NCI-H1694 (cell line): ENCODE measurements around the gene RIMKLB.
A peak's percentile ranks its signal among the peaks of the same experiment; 100 is the strongest.

Experiments
- DNase-seq: peaks from one replicate; lab custom pipeline; 2025; lab: John Stamatoyannopoulos, UW

RIMKLB gene

GRCh38 chr12:8697476-8698131 lies at the start of gene RIMKLB:
TSS of gene RIMKLB (plus strand) at chr12:8697991. CDS start at chr12:8713867, 15,876 bp downstream.
- DNase-seq, result peak; percentile 52

GRCh38 chr12:8648576-8649205 lies 49.1 kb upstream of the RIMKLB start:
- DNase-seq, result no peak

GRCh38 chr12:8655421-8655820 lies 42.4 kb upstream of the RIMKLB start:
- no peak for DNase-seq

GRCh38 chr12:8658346-8658745 lies 39.4 kb upstream of the RIMKLB start:
- DNase-seq, result no peak

GRCh38 chr12:8661016-8661415 lies 36.8 kb upstream of the RIMKLB start:
- no peak for DNase-seq

GRCh38 chr12:8661751-8662150 lies 36.0 kb upstream of the RIMKLB start:
- DNase-seq, result no peak

- no peak for DNase-seq
Observed at GRCh38 chr12:8662593-8662992, 35.2 kb upstream of the RIMKLB start, which contains the start of gene MFAP5. TSS of gene MFAP5 (minus strand) at chr12:8662826. CDS start at chr12:8662104, 722 bp downstream.

GRCh38 chr12:8664228-8664913 lies 33.4 kb upstream of the RIMKLB start:
- DNase-seq, result no peak

- DNase-seq, result no peak
Observed at GRCh38 chr12:8665759-8666158, 32.0 kb upstream of the RIMKLB start.

GRCh38 chr12:8667270-8667669 lies 30.5 kb upstream of the RIMKLB start:
- DNase-seq, result no peak

GRCh38 chr12:8668441-8668840 lies 29.4 kb upstream of the RIMKLB start:
- no peak for DNase-seq

- no peak for DNase-seq
Observed at GRCh38 chr12:8672381-8672780, 25.4 kb upstream of the RIMKLB start.

- no peak for DNase-seq
Observed at GRCh38 chr12:8675591-8676036, 22.2 kb upstream of the RIMKLB start.

GRCh38 chr12:8676651-8677050 lies 21.1 kb upstream of the RIMKLB start:
- no peak for DNase-seq

GRCh38 chr12:8677362-8677761 lies 20.4 kb upstream of the RIMKLB start:
- DNase-seq, result no peak

- DNase-seq, result no peak
Observed at GRCh38 chr12:8678661-8679111, 19.1 kb upstream of the RIMKLB start.

- peak; percentile 2 for DNase-seq
Observed at GRCh38 chr12:8680533-8680932, 17.3 kb upstream of the RIMKLB start.

- no peak for DNase-seq
Observed at GRCh38 chr12:8681129-8681884, 16.5 kb upstream of the RIMKLB start.

GRCh38 chr12:8685051-8685450 lies 12.7 kb upstream of the RIMKLB start:
- DNase-seq, result no peak

GRCh38 chr12:8687846-8688601 lies 9.8 kb upstream of the RIMKLB start:
- no peak for DNase-seq

- DNase-seq, result no peak
Observed at GRCh38 chr12:8689681-8690080, 8.1 kb upstream of the RIMKLB start.

GRCh38 chr12:8692573-8692972 lies 5.2 kb upstream of the RIMKLB start:
- DNase-seq, result no peak
